ENCODE measurements around the gene RASGRF1.
"Not testable (repeated sequence)": the region's sequence is repeated elsewhere in the genome, so short reads cannot be mapped to it uniquely, and the experiment has no call there.

Gene RASGRF1

GRCh38 chr15:79002581-79002980 is 88.0 kb downstream of the RASGRF1 start:
- no peak for DNase-seq

- no peak for DNase-seq
These were observed 90.9 kb downstream of the RASGRF1 start for GRCh38 chr15:78999636-79000035.

GRCh38 chr15:78998526-78998925 is 92.1 kb downstream of the RASGRF1 start:
- DNase-seq = no peak

GRCh38 chr15:78997981-78998499 is 92.5 kb downstream of the RASGRF1 start:
- no peak for DNase-seq

- no peak for DNase-seq
These were observed 93.7 kb downstream of the RASGRF1 start for GRCh38 chr15:78996894-78997275.

GRCh38 chr15:78995921-78996893 is 94.4 kb downstream of the RASGRF1 start:
- no peak for DNase-seq

GRCh38 chr15:78995161-78995560 is 95.4 kb downstream of the RASGRF1 start:
- not testable (repeated sequence) for DNase-seq

GRCh38 chr15:78993931-78994530 is 96.5 kb downstream of the RASGRF1 start:
- no peak for DNase-seq

- no peak for DNase-seq
These were observed 97.2 kb downstream of the RASGRF1 start for GRCh38 chr15:78993257-78993930.

- no peak for DNase-seq
These were observed 97.9 kb downstream of the RASGRF1 start for GRCh38 chr15:78992416-78993256.

- DNase-seq = no peak
These were observed 98.7 kb downstream of the RASGRF1 start for GRCh38 chr15:78991879-78992278.

GRCh38 chr15:78991476-78991875 is 99.1 kb downstream of the RASGRF1 start:
- DNase-seq = no peak

GRCh38 chr15:78990278-78990677 is 100.3 kb downstream of the RASGRF1 start:
- DNase-seq = no peak

GRCh38 chr15:78989701-78990240 is 100.8 kb downstream of the RASGRF1 start:
- DNase-seq = no peak

- DNase-seq = no peak
These were observed 102.1 kb downstream of the RASGRF1 start for GRCh38 chr15:78988361-78988911.

GRCh38 chr15:78987556-78988360 is 102.8 kb downstream of the RASGRF1 start:
- DNase-seq = no peak

GRCh38 chr15:78985859-78986475 is 104.6 kb downstream of the RASGRF1 start:
- DNase-seq = no peak

- DNase-seq = no peak
These were observed 106.5 kb downstream of the RASGRF1 start for GRCh38 chr15:78984041-78984440.

GRCh38 chr15:78983146-78983918 is 107.2 kb downstream of the RASGRF1 start:
- no peak for DNase-seq

GRCh38 chr15:78982736-78983135 is 107.8 kb downstream of the RASGRF1 start:
- no peak for DNase-seq

Measured in activated gamma-delta T cell treated with Interleukin-2 at 50 U/mL for 16 hours (primary cell).